Stomach (tissue), 4 donors: Measurements from ENCODE around the gene NUMB.

Experiments used
- POLR2A ChIP-seq, 4 donors: fragments of 450-650 bp; IDR thresholded peaks; one replicate each; pipeline ENCODE4 v1.6.1; 2016; ENCODE audit warnings: antibody characterized with exemption in 4 of 4, control low read depth in 2 of 4, mild to moderate bottlenecking in 1 of 4, moderate library complexity in 1 of 4
- POLR2AphosphoS5 ChIP-seq, 3 donors: sonication (generic); formaldehyde crosslinking; IDR thresholded peaks; one replicate each; pipeline ENCODE4 v1.6.1; 2016; ENCODE audit warnings: antibody characterized with exemption in 3 of 3
- TF ChIP-seq, protein P1 (sequence below), 7 experiments: fragments of 450-650 bp in 4 of 7; fragments of 200-600 bp in 3 of 7; sonication (generic) in 3 of 7; IDR thresholded peaks; one replicate each; pipeline ENCODE4 v1.5.1; 2016 to 2019; ENCODE audit warnings: antibody characterized with exemption in 7 of 7, control low read depth in 2 of 7, mild to moderate bottlenecking in 1 of 7

DNA sequence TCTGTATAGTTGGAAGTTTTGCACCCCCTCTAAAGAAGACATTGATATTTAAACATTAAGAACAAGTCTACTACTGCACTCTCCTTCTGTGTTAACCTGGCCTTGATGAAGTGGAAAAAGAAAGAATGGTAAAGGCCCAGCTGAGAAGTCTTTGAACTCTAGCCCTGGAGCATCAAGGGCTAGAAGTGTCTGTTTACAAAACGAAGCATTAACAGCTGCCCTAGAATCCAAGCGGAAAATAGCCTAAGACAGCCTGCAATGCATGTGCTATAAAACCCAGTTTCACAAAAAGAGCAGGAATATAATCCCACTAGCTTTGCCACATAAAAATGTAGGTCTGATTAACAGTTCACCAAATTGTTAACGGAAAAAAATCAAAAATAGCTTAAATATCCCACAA lies 60.5 kb downstream of the NUMB start:
- TF ChIP-seq, protein P1, sequence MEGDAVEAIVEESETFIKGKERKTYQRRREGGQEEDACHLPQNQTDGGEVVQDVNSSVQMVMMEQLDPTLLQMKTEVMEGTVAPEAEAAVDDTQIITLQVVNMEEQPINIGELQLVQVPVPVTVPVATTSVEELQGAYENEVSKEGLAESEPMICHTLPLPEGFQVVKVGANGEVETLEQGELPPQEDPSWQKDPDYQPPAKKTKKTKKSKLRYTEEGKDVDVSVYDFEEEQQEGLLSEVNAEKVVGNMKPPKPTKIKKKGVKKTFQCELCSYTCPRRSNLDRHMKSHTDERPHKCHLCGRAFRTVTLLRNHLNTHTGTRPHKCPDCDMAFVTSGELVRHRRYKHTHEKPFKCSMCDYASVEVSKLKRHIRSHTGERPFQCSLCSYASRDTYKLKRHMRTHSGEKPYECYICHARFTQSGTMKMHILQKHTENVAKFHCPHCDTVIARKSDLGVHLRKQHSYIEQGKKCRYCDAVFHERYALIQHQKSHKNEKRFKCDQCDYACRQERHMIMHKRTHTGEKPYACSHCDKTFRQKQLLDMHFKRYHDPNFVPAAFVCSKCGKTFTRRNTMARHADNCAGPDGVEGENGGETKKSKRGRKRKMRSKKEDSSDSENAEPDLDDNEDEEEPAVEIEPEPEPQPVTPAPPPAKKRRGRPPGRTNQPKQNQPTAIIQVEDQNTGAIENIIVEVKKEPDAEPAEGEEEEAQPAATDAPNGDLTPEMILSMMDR (IDR thresholded peaks at IDR 0.05): no peak
- no peak for TF ChIP-seq POLR2AphosphoS5 (IDR thresholded peaks at IDR 0.05)
- TF ChIP-seq POLR2A (IDR thresholded peaks at IDR 0.05): no peak
